Neural progenitor cell (in vitro differentiated cells): Measurements from ENCODE around the gene GNAS-AS1.

Experiments
- CTCF ChIP-seq: fragments of 200-600 bp; sonication (generic); IDR thresholded peaks from 2 replicates; pipeline ENCODE4 v1.5.1; 2017; ENCODE audit warnings: antibody characterized with exemption, mild to moderate bottlenecking
- EZH2phosphoT487 ChIP-seq: fragments of 200-600 bp; sonication (generic); IDR thresholded peaks from 2 replicates; pipeline ENCODE4 v1.6.1; 2017; ENCODE audit warnings: antibody characterized with exemption

- no peak for TF ChIP-seq EZH2phosphoT487
- no peak for TF ChIP-seq CTCF
These were observed 39.9 kb upstream of the GNAS-AS1 start for GRCh38 chr20:58890518-58891085.
